Colon (tissue), 2 donors: ENCODE measurements around the gene C8B.

Experiments
- FAIRE-seq: peaks from 2 replicates; lab custom pipeline; 2012; peaks lifted over from hg19 to GRCh38; lab: Jason Lieb, UNC
- donor health status: control.
- donor health status: control.

The C8B gene

GRCh38 chr1:56929492-56929891 lies 36.3 kb downstream of the C8B start:
- no peak for FAIRE-seq

- no peak for FAIRE-seq
Observed at GRCh38 chr1:56927986-56928385, 37.8 kb downstream of the C8B start.

- no peak for FAIRE-seq
Observed at GRCh38 chr1:56927171-56927570, 38.6 kb downstream of the C8B start.

GRCh38 chr1:56925193-56925592 lies 40.6 kb downstream of the C8B start:
- FAIRE-seq: no peak

GRCh38 chr1:56924116-56924515 lies 41.7 kb downstream of the C8B start:
- FAIRE-seq: no peak

- FAIRE-seq: no peak
Observed at GRCh38 chr1:56923201-56923600, 42.6 kb downstream of the C8B start.

- no peak for FAIRE-seq
Observed at GRCh38 chr1:56922507-56922906, 43.3 kb downstream of the C8B start.

- no peak for FAIRE-seq
Observed at GRCh38 chr1:56922070-56922469, 43.7 kb downstream of the C8B start.

GRCh38 chr1:56921479-56921878 lies 44.3 kb downstream of the C8B start:
- no peak for FAIRE-seq

GRCh38 chr1:56920591-56921001 lies 45.2 kb downstream of the C8B start:
- no peak for FAIRE-seq

GRCh38 chr1:56917356-56917755 lies 48.5 kb downstream of the C8B start:
- FAIRE-seq: no peak

GRCh38 chr1:56916630-56917029 lies 49.2 kb downstream of the C8B start:
- FAIRE-seq: no peak

GRCh38 chr1:56915960-56916359 lies 49.9 kb downstream of the C8B start:
- no peak for FAIRE-seq

GRCh38 chr1:56912325-56912724 lies 53.5 kb downstream of the C8B start:
- FAIRE-seq: no peak

GRCh38 chr1:56911098-56911938 lies 54.5 kb downstream of the C8B start:
- FAIRE-seq: no peak

GRCh38 chr1:56910441-56910985 lies 55.3 kb downstream of the C8B start:
- no peak for FAIRE-seq

GRCh38 chr1:56908619-56909221 lies 57.1 kb downstream of the C8B start:
- FAIRE-seq: no peak

GRCh38 chr1:56905667-56906066 lies 60.1 kb downstream of the C8B start:
- FAIRE-seq: no peak

GRCh38 chr1:56904663-56905397 lies 61.0 kb downstream of the C8B start:
- no peak for FAIRE-seq

- FAIRE-seq: no peak
Observed at GRCh38 chr1:56903778-56904177, 62.0 kb downstream of the C8B start.

GRCh38 chr1:56901716-56902115 lies 64.1 kb downstream of the C8B start:
- no peak for FAIRE-seq

GRCh38 chr1:56898879-56899278 lies 66.9 kb downstream of the C8B start:
- no peak for FAIRE-seq

- FAIRE-seq: no peak
Observed at GRCh38 chr1:56898005-56898373, 67.8 kb downstream of the C8B start.
